Psoas muscle (tissue), 8 donors: ENCODE results near the gene SPATA2L. TPM values are rescaled to one million over a fixed set of nuclear protein-coding genes. Genes with fewer than 3 reads are reported as not detected.

Source experiments
- ATAC-seq, 4 donors: fragments of 200-7000 bp; cut with Tn5 transposase; one replicate each; pipeline ENCODE4 v1.9.1; 2020; ENCODE audit warnings: moderate library complexity in 3 of 4, mild to moderate bottlenecking in 2 of 4
- DNase-seq, 2 donors: peaks; one replicate each; pipeline ENCODE4 v3.0.0-alpha.2; 2020
- H3K27ac ChIP-seq: fragments of 200-600 bp; one replicate; pipeline ENCODE4 v1.8.0; 2022
- H3K27me3 ChIP-seq, 3 donors: fragments of 200-600 bp in 1 of 3; one replicate each; pipeline versions ENCODE4 v1.6.1 to v1.8.0; 2013 to 2022; ENCODE audit warnings: low read length in 2 of 3, mild to moderate bottlenecking in 2 of 3, moderate library complexity in 1 of 3; ENCODE audit not compliant: insufficient read depth in 3 of 3
- H3K36me3 ChIP-seq, 2 donors: fragments of 200-600 bp in 1 of 2; one replicate each; pipeline versions ENCODE4 v1.6.1 to v1.8.0; 2013 to 2022; ENCODE audit warnings: low read depth in 1 of 2, mild to moderate bottlenecking in 1 of 2, moderate library complexity in 1 of 2; ENCODE audit not compliant: insufficient read depth in 1 of 2
- H3K4me1 ChIP-seq: fragments of 200-600 bp; one replicate; pipeline ENCODE4 v1.8.0; 2022
- H3K4me3 ChIP-seq: fragments of 200-600 bp; one replicate; pipeline ENCODE4 v1.8.0; 2022; ENCODE audit warnings: mild to moderate bottlenecking
- H3K9me3 ChIP-seq: fragments of 200-600 bp; one replicate; pipeline ENCODE4 v1.8.0; 2022
- WGBS, 3 donors: extraction: QIAGEN DNeasy Blood & Tissue Kit; methylation state at CpG; one replicate each; pipeline versions ENCODE4 v1.1.6 to v1.1.7; 2013; 5-methylcytosine and 5-hydroxymethylcytosine counted together
- intact Hi-C, 2 donors: fragments of 100-400 bp; cut with DNase I; formaldehyde crosslinking; loops; one replicate each; pipeline versions ENCODE4 v1.11.0 to v1.14.2; 2022
- long read RNA-seq, 2 donors: library from polyadenylated mRNA; unstranded; transcript quantifications; one replicate each; pipeline ENCODE4 v2.0.0, GENCODE V29; 2021
- polyA plus RNA-seq, 3 donors: library from polyadenylated mRNA; stranded (reverse); fragments of 200-250 nt; gene quantifications; one replicate each; pipeline ENCODE4 v1.2.3, GENCODE V29; 2013
- total RNA-seq, 4 donors: library from RNA; stranded (reverse); fragmentation: NEBNext Ultra II Directional in 2 of 4; extraction: Animal tissue kit (Norgen Biotek cat#: 25700) in 2 of 4; gene quantifications; one replicate each; pipeline versions ENCODE4 v1.2.1 to v1.2.4, GENCODE V29; 2021 to 2023
- TF ChIP-seq, protein P1 (sequence below): fragments of 200-600 bp; IDR thresholded peaks from one replicate; pipeline ENCODE4 v1.8.0; 2022; ENCODE audit warnings: antibody characterized with exemption
- donor health status: healthy with polysubstance abuse.
- donor health status: DM: no; HTN: no; CAD: no; lungs with moderate emphysema.
- donor health status: Bipolar disorder and iron deficiency.
- donor health status: healthy.
- donor health status: DM: yes; HTN: yes; CAD: no.
- donor health status: DM: no; HTN: no; CAD: no.
- donor health status: DM: no; HTN: no; CAD: no.
- donor health status: DM: yes; HTN: yes; CAD: no.

Gene SPATA2L, protein sequence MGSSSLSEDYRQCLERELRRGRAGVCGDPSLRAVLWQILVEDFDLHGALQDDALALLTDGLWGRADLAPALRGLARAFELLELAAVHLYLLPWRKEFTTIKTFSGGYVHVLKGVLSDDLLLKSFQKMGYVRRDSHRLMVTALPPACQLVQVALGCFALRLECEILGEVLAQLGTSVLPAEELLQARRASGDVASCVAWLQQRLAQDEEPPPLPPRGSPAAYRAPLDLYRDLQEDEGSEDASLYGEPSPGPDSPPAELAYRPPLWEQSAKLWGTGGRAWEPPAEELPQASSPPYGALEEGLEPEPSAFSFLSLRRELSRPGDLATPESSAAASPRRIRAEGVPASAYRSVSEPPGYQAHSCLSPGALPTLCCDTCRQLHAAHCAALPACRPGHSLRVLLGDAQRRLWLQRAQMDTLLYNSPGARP
- 1 to 10 TPM in 3 of 4 donors, under 1 TPM in 1; 0.56 to 1.8 (median 1.4) TPM for total RNA-seq
- polyA plus RNA-seq, result 1 to 10 TPM; 1.0 to 5.9 (median 1.3) TPM
- long read RNA-seq, donor 1, partial matches to known transcripts, result 0 of 6 reads
- long read RNA-seq, donor 1, other reads (novel, unspliced or antisense), result 2 of 6 reads
- long read RNA-seq, donor 2, transcript SPATA2L-201 (3 exons, 2,335 nt), result major isoform, 5 of 9 reads
- long read RNA-seq, donor 2, partial matches to known transcripts, result 0 of 9 reads
- long read RNA-seq, donor 2, other reads (novel, unspliced or antisense), result 2 of 9 reads

DNA sequence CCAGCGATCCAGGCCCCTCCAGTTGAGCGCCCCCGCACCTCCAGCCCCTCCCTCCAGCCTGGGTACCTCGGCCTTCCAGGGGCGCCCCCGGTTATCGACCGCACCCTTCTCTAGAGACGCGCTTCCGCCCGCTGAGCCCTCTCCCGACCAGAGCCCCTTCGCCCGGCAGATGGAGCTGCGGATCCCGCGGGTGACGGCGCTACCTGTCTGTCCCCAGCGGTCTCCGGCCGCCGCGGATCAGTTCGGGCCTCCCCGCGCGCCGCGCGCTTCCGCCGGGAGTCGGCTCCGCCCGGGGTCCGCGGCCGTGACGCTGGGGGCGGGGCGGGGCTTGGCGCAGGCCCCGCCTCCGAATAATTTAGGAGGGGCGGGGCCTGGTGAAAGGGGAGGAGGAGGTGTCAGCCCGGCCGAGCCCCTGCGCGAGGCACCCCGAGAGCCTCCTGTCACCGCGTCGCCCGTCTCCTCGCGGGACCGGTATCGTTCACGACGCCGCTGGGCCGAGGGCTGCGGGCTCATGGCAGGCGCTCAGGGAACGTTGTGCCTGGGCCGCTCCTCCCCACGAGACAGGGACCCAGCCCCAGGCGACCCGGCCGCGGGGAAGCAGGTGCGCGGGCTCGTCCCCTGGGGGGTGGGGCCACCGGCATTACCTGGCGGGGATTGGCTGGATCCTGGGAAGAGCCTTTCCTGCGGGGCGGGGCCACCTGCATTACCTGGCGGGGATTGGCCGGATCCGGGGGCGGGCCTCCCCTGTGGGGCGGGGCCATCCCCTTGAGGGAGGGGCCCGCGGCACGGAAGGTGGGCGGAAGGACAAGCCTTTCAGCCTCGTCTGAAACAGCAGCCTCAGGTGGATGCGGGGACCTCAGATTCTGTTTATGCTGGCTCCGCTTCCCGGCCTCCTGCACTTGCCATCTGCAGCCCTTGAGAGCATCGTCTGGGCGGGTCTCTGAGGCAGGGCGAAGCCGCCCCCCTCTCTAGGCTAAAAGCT is at the start of gene SPATA2L:
TSS of gene SPATA2L (minus strand) at position 281 of the 982 bp plus-strand sequence. CDS start 473 bp downstream, outside the sequence.
- intact Hi-C loops, result loop anchor here in 1 of 2 donors (5.0 to 10.0 kb wide), 2 partner anchors 91 to 163 kb away; no protein-coding TSS in a partner anchor
- Histone ChIP-seq H3K9me3 (no peaks in the 10 kb centered on the region), H3K27ac (peak within 1 kb of the TSS; percentile 32), H3K36me3 (no peaks in the 10 kb centered on the region), H3K27me3 (peaks cover 0 to 48% (median 0%) of the 10 kb centered on the region in 3 donors), H3K4me3 (peak within 1 kb of the TSS; percentile 69), H3K4me1 (peaks cover 20% of the 10 kb centered on the region)
- peak; percentile 84 to 91 for DNase-seq
- 1% methylated on average over 65 to 97 of the region's 97 CpGs for WGBS, 3 donors
- ATAC-seq, result peak; percentile 69 to 78 (median 76)
- TF ChIP-seq, protein P1, sequence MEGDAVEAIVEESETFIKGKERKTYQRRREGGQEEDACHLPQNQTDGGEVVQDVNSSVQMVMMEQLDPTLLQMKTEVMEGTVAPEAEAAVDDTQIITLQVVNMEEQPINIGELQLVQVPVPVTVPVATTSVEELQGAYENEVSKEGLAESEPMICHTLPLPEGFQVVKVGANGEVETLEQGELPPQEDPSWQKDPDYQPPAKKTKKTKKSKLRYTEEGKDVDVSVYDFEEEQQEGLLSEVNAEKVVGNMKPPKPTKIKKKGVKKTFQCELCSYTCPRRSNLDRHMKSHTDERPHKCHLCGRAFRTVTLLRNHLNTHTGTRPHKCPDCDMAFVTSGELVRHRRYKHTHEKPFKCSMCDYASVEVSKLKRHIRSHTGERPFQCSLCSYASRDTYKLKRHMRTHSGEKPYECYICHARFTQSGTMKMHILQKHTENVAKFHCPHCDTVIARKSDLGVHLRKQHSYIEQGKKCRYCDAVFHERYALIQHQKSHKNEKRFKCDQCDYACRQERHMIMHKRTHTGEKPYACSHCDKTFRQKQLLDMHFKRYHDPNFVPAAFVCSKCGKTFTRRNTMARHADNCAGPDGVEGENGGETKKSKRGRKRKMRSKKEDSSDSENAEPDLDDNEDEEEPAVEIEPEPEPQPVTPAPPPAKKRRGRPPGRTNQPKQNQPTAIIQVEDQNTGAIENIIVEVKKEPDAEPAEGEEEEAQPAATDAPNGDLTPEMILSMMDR, result no peak

DNA sequence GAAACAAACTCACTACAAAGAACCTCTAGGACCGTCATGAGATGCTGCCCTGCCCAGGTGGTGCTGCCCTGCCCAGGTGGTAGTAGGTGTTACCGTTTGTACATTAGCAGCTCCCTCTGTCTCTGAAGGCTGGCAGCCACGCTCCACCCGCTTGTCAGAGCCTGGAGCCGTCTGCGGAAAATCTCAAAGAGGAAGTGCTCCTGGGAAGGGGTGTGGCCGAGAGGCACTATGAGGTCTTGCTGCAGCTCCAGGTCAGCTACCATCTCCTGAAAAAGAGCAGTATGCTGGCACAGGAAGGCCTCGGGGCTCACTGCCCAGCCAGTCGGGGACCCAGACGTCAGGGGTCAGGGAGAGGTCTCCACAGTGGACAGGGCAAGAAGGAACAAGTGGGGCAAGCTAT is 48.1 kb upstream of the SPATA2L start:
- TF ChIP-seq, protein P1, result no peak
- intact Hi-C loops, result no loop called here
- no peak overlapping the region for H3K27ac ChIP-seq
- 61 to 73% (median 73%) methylated on average over 10 of the region's 10 CpGs for WGBS, 3 donors
- H3K4me1 ChIP-seq, result no peaks in the 10 kb centered on the region
- ATAC-seq (no peak), DNase-seq (no peak)
- no peaks in the 10 kb centered on the region for H3K36me3 ChIP-seq
- no peaks in the 10 kb centered on the region for H3K9me3 ChIP-seq
- no peak overlapping the region for H3K4me3 ChIP-seq
- no peaks in the 10 kb centered on the region for H3K27me3 ChIP-seq

DNA sequence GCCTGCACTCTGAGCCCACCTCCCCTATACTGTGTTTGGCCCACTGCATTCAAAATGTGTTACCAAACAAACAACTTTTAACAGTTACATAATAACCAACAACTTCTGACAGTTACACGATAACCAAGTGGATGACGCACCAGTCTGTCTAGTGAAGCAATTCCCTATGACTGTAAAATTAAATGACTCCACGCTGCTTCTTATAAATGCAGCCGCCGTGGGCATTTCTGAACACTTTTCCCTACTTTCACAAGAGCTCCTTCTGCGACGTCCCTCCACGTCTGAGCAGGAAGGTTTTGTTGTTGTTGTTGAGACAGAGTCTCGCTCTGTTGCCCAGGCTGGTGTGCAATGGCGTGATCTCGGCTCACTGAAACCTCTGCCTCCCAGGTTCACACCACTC is 47.4 kb upstream of the SPATA2L start:
- DNase-seq (no peak), ATAC-seq (no peak)
- TF ChIP-seq, protein P1, result no peak
- intact Hi-C loops, result no loop called here
- H3K36me3 ChIP-seq, result no peaks in the 10 kb centered on the region
- no peaks in the 10 kb centered on the region for H3K4me1 ChIP-seq
- 95 to 96% (median 95%) methylated on average over 11 of the region's 11 CpGs for WGBS, 3 donors
- H3K4me3 ChIP-seq, result no peak overlapping the region
- no peaks in the 10 kb centered on the region for H3K27me3 ChIP-seq
- no peak overlapping the region for H3K27ac ChIP-seq
- H3K9me3 ChIP-seq, result no peaks in the 10 kb centered on the region

DNA sequence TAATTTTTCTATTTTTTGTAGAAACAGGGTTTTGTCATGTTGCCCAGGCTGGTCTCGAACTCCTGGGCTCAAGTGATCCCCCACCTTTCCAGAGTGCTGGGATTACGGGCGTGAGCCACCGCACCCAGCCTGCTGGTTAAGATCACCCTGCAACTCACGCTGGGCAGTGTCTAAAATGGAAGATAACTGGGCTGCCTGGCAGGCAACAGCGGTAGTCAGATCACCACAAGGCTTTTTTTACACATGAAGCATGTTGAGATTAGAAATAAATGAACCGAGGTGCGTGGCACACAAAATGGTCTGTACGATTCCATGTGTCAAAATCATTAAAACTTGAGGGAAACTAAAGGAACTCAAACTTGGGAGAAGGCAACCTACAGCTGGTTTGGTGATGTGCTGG is 46.6 kb upstream of the SPATA2L start:
- H3K27ac ChIP-seq, result no peak overlapping the region
- WGBS, 3 donors, result 95 to 97% (median 97%) methylated on average over 9 of the region's 9 CpGs
- DNase-seq, result no peak
- no peak for ATAC-seq
- H3K36me3 ChIP-seq, result no peaks in the 10 kb centered on the region
- TF ChIP-seq, protein P1, result no peak
- intact Hi-C loops, result no loop called here
- H3K4me1 ChIP-seq, result no peaks in the 10 kb centered on the region
- no peaks in the 10 kb centered on the region for H3K9me3 ChIP-seq
- H3K4me3 ChIP-seq, result no peak overlapping the region
- no peaks in the 10 kb centered on the region for H3K27me3 ChIP-seq
